ENCODE results near the gene TMEM240.
"Not testable (repeated sequence)": the region's sequence is repeated elsewhere in the genome, so short reads cannot be mapped to it uniquely, and the experiment has no call there.

The TMEM240 gene

GRCh38 chr1:1489231-1489630, 51.2 kb downstream of the TMEM240 start:
- no peak for DNase-seq

GRCh38 chr1:1487701-1488100, 52.7 kb downstream of the TMEM240 start:
- no peak for DNase-seq

GRCh38 chr1:1485755-1486317, 54.6 kb downstream of the TMEM240 start:
- DNase-seq = not testable (repeated sequence)

- DNase-seq = not testable (repeated sequence)
These were observed 55.3 kb downstream of the TMEM240 start for GRCh38 chr1:1484976-1485750.
